Endothelial cell of umbilical vein (primary cell): ENCODE results near the gene FRMD4A.
A peak's percentile ranks its signal among the peaks of the same experiment; 100 is the strongest.

Source experiments
- CTCF ChIP-seq, 2 donors: IDR thresholded peaks; 1 replicate in 1 of 2; 2 replicates in 1 of 2; pipeline ENCODE4 v1.5.1; 2011; ENCODE audit warnings: low read length in 2 of 2, mild to moderate bottlenecking in 2 of 2, moderate library complexity in 2 of 2, control low read depth in 1 of 2, inconsistent platforms in 1 of 2, low read depth in 1 of 2; ENCODE audit not compliant: insufficient read depth in 1 of 2; ENCODE audit errors: extremely low read depth in 1 of 2
- EZH2 ChIP-seq: IDR thresholded peaks from 2 replicates; pipeline ENCODE4 v1.6.1; 2012; ENCODE audit warnings: borderline replicate concordance, low read depth, mild to moderate bottlenecking, moderate library complexity, low read length, inconsistent platforms; ENCODE audit not compliant: severe bottlenecking
- MAX ChIP-seq: IDR thresholded peaks from 2 replicates; pipeline ENCODE4 v1.6.1; 2011; ENCODE audit not compliant: insufficient read depth, insufficient read length
- POLR2A ChIP-seq: IDR thresholded peaks from 2 replicates; pipeline ENCODE4 v1.6.1; 2012; ENCODE audit warnings: low read depth, mild to moderate bottlenecking, control low read depth, low read length
- POLR2AphosphoS5 ChIP-seq: IDR thresholded peaks from 2 replicates; pipeline ENCODE4 v1.6.1; 2012; ENCODE audit warnings: low read depth, mild to moderate bottlenecking, control low read depth, low read length, moderate library complexity; ENCODE audit not compliant: insufficient read depth

GRCh38 chr10:13865758-13866491, 464.8 kb downstream of the FRMD4A start:
- TF ChIP-seq CTCF (IDR thresholded peaks at IDR 0.05; ENCODE audit: extremely low read depth in 1 of 2, insufficient read depth in 1 of 2, low read depth in 1 of 2, low read length in 2 of 2) (no peak), EZH2 (no peak), MAX (peak; percentile 4), POLR2AphosphoS5 (peak; percentile 87), POLR2A (no peak)
